Activated CD4-positive, alpha-beta T cell treated with anti-CD3 and anti-CD28 coated beads, Interleukin-2, amount 10 ng/mL, durations not matched to agents 24 days and 14 days (primary cell): ENCODE data around the gene C4orf51. TPM values are rescaled to one million over a fixed set of nuclear protein-coding genes. Genes with fewer than 3 reads are reported as not detected.

Experiments used
- DNase-seq: peaks from one replicate; pipeline ENCODE4 v3.0.0; 2022
- H3K27ac Mint-ChIP-seq: one replicate; pipeline ENCODE4 v1.8.0; 2022; ENCODE audit warnings: mild to moderate bottlenecking, mixed read lengths
- H3K27me3 Mint-ChIP-seq: one replicate; pipeline ENCODE4 v1.8.0; 2022; ENCODE audit warnings: mixed read lengths
- H3K36me3 Mint-ChIP-seq: one replicate; pipeline ENCODE4 v1.8.0; 2022; ENCODE audit warnings: low read depth, mild to moderate bottlenecking, mixed read lengths
- H3K4me1 Mint-ChIP-seq: one replicate; pipeline ENCODE4 v1.8.0; 2021; ENCODE audit warnings: mixed read lengths
- H3K4me3 Mint-ChIP-seq: one replicate; pipeline ENCODE4 v1.8.0; 2022; ENCODE audit warnings: mild to moderate bottlenecking, moderate library complexity, mixed read lengths
- H3K9me3 Mint-ChIP-seq: one replicate; pipeline ENCODE4 v1.8.0; 2021; ENCODE audit warnings: mixed read lengths
- intact Hi-C: fragments of 100-400 bp; cut with micrococcal nuclease; formaldehyde crosslinking; loops from one replicate; pipeline ENCODE4 v1.15.1; 2023
- total RNA-seq: library from RNA; stranded (reverse); gene quantifications from 2 replicates; pipeline ENCODE4 v1.2.3, GENCODE V29; 2022

C4orf51 gene
- total RNA-seq, 1 donor from 2014 or later, result not detected

DNA sequence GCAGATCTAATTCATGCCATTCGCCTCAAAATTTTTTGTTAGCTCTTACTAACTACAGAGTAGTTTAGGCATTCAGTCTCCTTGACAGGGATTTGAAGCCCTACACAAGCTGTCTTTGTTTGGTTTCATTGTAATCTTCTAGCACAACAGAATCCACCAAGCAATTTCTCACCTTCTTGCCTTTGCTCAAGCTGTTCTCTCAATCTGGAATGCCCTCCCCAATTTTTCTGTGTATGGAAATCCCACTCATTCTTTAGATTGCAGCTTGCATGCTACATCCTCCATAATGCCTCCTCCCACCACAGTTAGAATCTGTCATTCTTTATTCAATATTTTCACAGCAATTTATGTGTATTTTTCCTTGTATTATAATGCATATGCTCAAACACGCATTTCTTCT, 63.7 kb downstream of the C4orf51 start:
- no peak overlapping the region for H3K27ac Mint-ChIP-seq
- peaks cover 44% of the 10 kb centered on the region for H3K27me3 Mint-ChIP-seq
- peaks cover 29% of the 10 kb centered on the region for H3K9me3 Mint-ChIP-seq
- DNase-seq, result no peak
- no peaks in the 10 kb centered on the region for H3K36me3 Mint-ChIP-seq
- intact Hi-C loops, result no loop called here
- no peaks in the 10 kb centered on the region for H3K4me1 Mint-ChIP-seq
- H3K4me3 Mint-ChIP-seq, result no peak overlapping the region

DNA sequence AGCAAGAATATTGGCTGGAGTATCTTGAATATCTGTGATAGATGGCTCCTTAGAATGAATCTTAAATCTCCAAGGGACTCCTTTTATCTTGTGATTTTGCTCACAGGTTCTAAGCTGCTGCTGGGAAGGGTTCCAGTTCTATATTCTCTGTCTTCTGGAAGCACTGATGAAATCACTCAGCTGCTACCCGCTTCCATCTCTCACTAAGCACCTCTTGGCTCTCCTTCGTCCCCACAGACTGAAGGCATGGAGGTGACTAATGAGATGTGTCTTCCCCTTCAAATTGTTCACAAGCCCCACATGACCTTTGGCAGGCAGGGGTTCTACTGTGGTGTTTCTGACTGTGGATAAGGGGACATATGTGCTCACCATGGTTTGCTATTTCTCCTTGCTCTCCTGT, 75.9 kb downstream of the C4orf51 start:
- Mint-ChIP-seq H3K27ac (peak overlapping the region; percentile 85), H3K36me3 (peaks cover 44% of the 10 kb centered on the region), H3K27me3 (peaks cover 2% of the 10 kb centered on the region), H3K4me3 (no peak overlapping the region), H3K4me1 (peaks cover 27% of the 10 kb centered on the region), H3K9me3 (peaks cover 31% of the 10 kb centered on the region)
- no peak for DNase-seq
- intact Hi-C loops, result loop anchor here (2.0 kb wide), 1 partner anchor 23 kb away; no protein-coding TSS in a partner anchor

DNA sequence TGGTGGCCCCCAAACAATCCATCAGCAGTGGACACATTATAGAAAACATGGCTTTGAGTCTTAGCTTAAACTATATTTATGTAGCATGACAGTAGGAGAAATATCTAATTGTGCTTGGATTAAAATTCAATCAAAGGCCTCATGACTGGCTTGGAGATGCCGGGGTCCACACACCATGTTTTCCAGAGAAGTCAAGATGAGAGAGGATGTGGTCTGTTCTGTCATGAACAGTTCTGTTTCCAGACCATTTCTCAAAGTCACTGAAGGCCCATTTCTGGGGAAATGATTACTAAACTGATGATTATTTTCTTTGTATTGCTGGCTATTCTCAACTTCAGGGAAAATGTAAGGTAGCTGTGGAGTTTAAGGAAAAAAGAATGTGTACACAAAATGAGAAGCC, 76.3 kb downstream of the C4orf51 start:
- Mint-ChIP-seq H3K36me3 (peaks cover 47% of the 10 kb centered on the region), H3K27me3 (no peaks in the 10 kb centered on the region), H3K4me1 (peaks cover 27% of the 10 kb centered on the region), H3K4me3 (no peak overlapping the region), H3K27ac (peak overlapping the region; percentile 85), H3K9me3 (peaks cover 27% of the 10 kb centered on the region)
- intact Hi-C loops, result no loop called here
- no peak for DNase-seq

DNA sequence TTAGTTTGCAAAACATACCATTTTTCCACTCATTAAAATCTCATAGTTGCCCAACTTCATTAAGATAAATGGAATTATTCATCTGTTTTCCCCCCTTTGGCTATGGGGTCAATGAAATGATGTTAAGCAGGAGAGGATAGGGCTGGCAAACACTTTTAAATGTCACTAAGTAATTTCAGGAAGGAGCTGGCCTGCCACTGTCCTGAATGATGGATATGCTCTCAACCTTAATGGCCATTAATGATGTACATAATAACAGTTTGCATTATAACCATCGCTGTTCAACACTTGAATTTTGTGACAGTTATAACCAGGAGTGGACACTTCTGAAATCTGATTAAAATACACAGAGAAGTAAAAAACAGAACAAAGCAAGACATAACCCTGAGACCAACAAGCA, 77.2 kb downstream of the C4orf51 start:
- no peak for DNase-seq
- Mint-ChIP-seq H3K27ac (peak overlapping the region; percentile 51), H3K9me3 (peaks cover 24% of the 10 kb centered on the region), H3K4me3 (no peak overlapping the region), H3K27me3 (no peaks in the 10 kb centered on the region), H3K4me1 (peaks cover 27% of the 10 kb centered on the region), H3K36me3 (peaks cover 56% of the 10 kb centered on the region)
- intact Hi-C loops, result no loop called here

DNA sequence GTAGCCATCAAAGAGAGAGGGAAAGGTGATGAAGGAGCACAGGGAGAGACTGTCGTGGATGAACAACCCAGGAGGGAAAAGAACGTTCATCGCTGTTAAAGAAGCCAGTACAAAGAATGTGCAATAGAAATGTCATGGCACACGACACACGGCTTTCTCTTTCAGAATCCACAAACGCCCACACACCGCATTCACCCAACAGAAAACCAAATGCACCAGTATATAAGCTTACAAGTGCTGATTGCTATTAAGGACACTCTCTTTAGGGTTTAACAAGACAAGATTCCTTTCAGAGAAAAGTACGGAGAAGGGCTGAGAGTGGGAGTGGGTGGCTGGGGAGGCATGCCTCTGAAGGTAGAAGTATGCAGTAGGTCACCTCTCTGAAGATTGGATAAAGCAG, 80.2 kb downstream of the C4orf51 start:
- DNase-seq, result no peak
- H3K4me1 Mint-ChIP-seq, result peaks cover 27% of the 10 kb centered on the region
- peaks cover 78% of the 10 kb centered on the region for H3K36me3 Mint-ChIP-seq
- no peaks in the 10 kb centered on the region for H3K27me3 Mint-ChIP-seq
- peak overlapping the region; percentile 75 for H3K27ac Mint-ChIP-seq
- intact Hi-C loops, result no loop called here
- peaks cover 21% of the 10 kb centered on the region for H3K9me3 Mint-ChIP-seq
- no peak overlapping the region for H3K4me3 Mint-ChIP-seq

DNA sequence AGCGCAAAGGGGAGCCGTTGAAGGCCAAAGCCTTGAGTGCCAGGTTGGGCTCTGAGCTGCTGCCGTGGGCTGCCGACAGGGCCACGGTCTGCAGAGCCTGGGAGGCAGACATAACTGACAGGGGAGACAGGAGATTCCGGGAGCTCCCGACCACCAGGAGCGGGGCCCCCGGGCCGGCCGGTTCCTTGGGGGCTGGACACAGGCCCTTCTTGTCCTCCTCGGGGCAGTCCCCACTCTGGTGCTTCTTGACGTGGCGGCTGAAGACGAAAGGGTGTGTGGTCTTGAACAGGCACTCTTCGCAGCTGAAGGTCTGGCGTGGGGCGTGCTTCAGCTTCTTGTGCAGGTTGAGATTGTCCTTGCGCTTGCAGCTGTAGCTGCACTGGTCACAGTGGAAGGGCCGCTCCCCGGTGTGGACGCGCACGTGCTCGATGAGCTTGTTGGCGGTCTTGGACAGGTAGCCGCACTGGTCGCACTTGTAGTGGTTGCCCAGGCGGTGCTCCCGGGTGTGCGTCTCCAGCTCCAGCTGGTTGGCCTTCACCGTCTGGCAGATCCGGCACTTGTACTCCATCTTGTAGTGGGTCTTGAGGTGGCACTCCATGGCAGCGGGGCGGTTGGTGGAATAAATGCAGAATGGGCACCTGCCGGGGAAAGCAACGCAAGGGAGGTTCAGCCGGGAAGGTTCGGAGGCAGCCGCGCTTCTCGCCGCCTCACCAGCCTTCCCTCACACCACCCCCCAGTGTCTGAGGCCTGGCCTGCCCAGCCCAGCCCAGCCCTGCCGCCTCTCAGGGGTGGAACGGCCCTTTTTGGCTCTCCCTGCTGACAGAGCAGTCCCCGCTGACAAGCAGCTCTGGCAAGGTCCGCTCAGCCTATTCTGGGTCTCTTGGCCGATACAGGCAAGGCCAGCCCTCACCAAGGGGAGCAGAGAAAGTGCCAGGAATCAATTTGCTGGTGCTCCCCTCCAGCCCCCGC, 81.3 kb downstream of the C4orf51 start:
- Mint-ChIP-seq H3K4me3 (no peak overlapping the region), H3K36me3 (peaks cover 85% of the 10 kb centered on the region), H3K9me3 (peaks cover 17% of the 10 kb centered on the region), H3K27ac (peak overlapping the region; percentile 75), H3K27me3 (no peaks in the 10 kb centered on the region), H3K4me1 (peaks cover 25% of the 10 kb centered on the region)
- DNase-seq, result no peak
- intact Hi-C loops, result no loop called here

DNA sequence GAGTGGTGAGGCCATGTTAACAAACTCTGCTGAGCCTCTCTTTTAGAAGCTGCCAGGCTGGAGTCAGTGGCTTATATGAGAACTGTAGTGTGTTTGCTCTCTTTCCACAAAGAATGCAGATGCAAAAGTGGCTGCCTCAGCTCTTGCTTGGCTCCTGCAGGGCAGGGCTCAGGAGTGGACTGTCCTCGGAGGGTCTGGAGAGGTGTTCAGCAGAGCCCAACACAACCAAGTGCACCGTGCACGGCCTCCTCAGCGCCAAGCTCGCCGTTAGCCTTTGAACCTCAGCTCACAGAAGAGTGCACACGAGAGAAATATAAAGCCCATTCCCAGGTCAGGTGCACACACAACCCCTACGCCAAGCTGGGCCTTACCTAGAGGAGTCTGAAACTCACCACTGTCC, 82.8 kb downstream of the C4orf51 start:
- DNase-seq, result no peak
- Mint-ChIP-seq H3K4me1 (peaks cover 30% of the 10 kb centered on the region), H3K36me3 (peaks cover 88% of the 10 kb centered on the region), H3K27ac (no peak overlapping the region), H3K9me3 (peaks cover 20% of the 10 kb centered on the region), H3K27me3 (no peaks in the 10 kb centered on the region), H3K4me3 (no peak overlapping the region)
- intact Hi-C loops, result no loop called here

DNA sequence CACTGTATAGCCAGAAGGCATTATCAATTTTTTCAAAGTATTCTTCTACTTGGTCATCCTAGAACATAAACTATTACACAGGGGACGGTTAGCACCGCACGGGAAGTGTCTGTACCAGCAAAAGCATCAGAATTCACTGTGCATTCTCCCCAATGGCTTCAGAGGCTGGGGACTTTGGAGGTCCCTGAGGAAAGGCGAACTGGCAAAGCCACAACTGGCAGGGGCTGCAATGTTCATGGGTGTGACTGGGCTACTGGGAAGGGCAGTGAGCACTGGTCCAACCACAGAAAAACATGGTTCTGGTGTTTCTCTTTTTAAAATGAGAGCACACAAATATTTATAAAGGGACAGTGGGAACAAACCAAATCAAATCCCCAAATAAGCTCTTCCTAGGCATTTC, 83.5 kb downstream of the C4orf51 start:
- Mint-ChIP-seq H3K4me1 (peaks cover 26% of the 10 kb centered on the region), H3K27me3 (no peaks in the 10 kb centered on the region), H3K9me3 (peaks cover 15% of the 10 kb centered on the region), H3K4me3 (no peak overlapping the region), H3K36me3 (peaks cover 87% of the 10 kb centered on the region), H3K27ac (peak overlapping the region; percentile 48)
- intact Hi-C loops, result no loop called here
- no peak for DNase-seq

DNA sequence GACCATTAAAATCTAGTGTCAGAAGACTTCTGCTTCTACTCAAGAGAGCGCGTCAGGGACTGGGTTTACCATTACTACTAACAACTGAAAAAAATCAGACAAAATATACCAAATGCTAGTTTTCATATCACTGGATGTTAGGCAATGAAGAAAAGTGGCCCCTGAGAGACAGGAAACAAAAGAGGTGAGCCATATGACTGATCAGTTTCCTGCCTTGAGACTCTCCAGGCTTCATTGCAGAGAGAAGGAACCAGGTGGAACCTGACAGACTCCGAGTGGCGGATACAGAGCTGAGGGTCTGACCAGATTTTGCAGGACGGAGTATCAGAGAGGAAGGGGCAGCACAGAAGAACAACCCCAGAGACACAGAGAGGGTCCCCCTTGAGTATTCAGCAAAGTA, 86.3 kb downstream of the C4orf51 start:
- DNase-seq, result no peak
- H3K27ac Mint-ChIP-seq, result peak overlapping the region; percentile 90
- peaks cover 13% of the 10 kb centered on the region for H3K4me1 Mint-ChIP-seq
- H3K36me3 Mint-ChIP-seq, result peaks cover 77% of the 10 kb centered on the region
- H3K4me3 Mint-ChIP-seq, result peak overlapping the region; percentile 29
- intact Hi-C loops, result no loop called here
- H3K9me3 Mint-ChIP-seq, result peaks cover 7% of the 10 kb centered on the region
- H3K27me3 Mint-ChIP-seq, result no peaks in the 10 kb centered on the region

DNA sequence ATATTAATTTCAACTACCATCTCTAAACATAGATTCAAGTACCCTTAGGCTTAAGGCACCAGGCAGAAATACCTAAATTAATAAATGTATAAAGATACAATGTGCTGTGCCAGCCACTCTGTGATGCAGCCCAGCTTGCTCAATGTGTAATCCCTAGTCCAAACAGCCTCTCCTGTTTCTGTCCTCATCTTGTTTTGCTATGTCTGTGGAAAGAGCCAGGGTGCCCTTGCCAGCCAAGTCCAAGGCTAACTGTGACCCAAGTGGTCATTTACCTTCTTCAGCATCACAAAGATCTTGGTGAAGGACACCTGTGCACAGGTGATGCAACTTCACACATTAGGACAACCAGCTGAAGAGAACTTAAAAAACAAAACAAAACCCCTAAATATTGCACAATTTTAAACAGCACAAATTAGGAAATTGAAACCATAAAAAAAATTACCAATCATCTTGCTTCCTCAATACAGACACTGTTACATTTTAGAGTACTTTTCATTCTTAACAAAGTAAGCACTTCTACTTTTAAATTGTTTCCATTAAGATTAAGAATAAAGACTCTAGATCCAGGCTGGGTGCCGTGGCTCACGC, 89.6 kb downstream of the C4orf51 start:
- Mint-ChIP-seq H3K9me3 (peaks cover 7% of the 10 kb centered on the region), H3K4me3 (no peak overlapping the region), H3K27me3 (no peaks in the 10 kb centered on the region)

DNA sequence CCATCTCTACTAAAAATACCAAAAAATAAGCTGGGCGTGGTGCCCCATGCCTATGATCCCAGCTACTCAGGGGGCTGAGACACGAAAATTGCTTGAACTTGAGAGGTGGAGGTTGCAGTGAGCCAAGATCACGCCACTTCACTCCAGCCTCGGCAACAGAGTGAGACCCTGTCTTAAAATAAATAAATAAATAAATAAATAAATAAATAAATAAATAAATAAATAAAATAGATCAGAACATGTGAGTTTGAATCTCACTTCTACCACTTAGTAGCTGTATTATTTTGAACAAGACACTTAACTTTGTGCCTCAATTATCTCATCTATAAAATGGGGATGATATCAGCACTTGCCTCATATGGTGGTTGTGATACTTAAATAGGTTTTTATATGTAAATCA, 90.2 kb downstream of the C4orf51 start:
- H3K36me3 Mint-ChIP-seq, result peaks cover 72% of the 10 kb centered on the region
- H3K4me1 Mint-ChIP-seq, result peaks cover 23% of the 10 kb centered on the region
- peaks cover 7% of the 10 kb centered on the region for H3K9me3 Mint-ChIP-seq
- H3K4me3 Mint-ChIP-seq, result no peak overlapping the region
- intact Hi-C loops, result no loop called here
- no peaks in the 10 kb centered on the region for H3K27me3 Mint-ChIP-seq
- DNase-seq, result no peak
- no peak overlapping the region for H3K27ac Mint-ChIP-seq

More for the DNA sequence above, 89.6 kb downstream of the C4orf51 start:
- peaks cover 76% of the 10 kb centered on the region for H3K36me3 Mint-ChIP-seq
- intact Hi-C loops, result no loop called here
- H3K4me1 Mint-ChIP-seq, result peaks cover 23% of the 10 kb centered on the region
- peak overlapping the region; percentile 43 for H3K27ac Mint-ChIP-seq
- no peak for DNase-seq

DNA sequence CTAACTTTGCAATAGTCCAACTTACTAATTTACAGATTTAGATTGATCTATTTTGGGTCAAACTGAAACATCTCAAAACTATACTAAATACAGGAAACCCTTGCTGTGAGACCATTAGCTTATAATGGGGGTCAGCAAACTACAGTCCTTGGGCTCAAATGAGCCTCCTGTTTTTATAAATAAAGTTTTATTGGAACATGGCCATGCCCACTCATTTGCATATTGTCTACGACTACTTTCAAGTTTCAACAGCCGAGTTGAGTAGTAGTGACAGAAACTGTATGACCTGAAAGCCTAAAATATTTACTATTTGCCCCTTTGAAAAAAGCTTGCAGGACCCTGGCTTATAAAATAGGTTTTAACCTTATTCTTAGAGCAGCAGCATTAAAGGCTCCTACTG, 92.4 kb downstream of the C4orf51 start:
- intact Hi-C loops, result no loop called here
- DNase-seq, result no peak
- Mint-ChIP-seq H3K9me3 (peaks cover 3% of the 10 kb centered on the region), H3K27me3 (no peaks in the 10 kb centered on the region), H3K4me1 (peaks cover 13% of the 10 kb centered on the region), H3K36me3 (peaks cover 61% of the 10 kb centered on the region), H3K4me3 (no peak overlapping the region), H3K27ac (no peak overlapping the region)

DNA sequence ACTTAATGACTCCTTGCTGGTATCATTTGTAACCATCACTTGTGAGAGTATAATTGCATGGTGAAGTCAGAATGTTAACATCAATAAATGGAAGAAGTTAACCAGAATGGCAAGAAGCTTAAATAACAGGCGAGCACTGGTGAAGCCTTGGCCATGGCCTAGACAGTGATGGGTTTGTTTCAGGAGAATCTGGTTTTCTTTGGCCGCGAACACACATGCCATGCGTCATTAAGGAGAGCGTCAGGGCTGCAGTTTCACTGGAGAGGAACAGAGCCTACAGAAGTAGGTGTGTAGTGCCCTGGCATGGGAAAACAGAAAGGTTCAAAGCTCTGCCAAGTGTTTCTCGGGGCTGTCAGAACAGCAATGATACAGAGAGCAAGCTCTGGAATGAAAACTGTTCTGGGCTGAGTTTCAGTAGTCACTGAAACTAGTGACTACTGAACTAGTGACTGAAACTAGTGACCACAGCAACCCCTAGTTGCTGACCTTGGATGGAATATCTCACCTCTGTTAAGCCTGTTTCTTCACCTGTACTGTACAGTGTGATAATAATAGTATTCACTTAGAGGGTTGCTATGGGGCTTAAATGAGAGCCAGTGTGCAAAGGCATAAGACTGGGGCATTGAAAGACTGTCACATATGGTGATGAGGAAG, 93.8 kb downstream of the C4orf51 start:
- Mint-ChIP-seq H3K4me3 (no peak overlapping the region), H3K27ac (peak overlapping the region; percentile 75), H3K27me3 (no peaks in the 10 kb centered on the region), H3K36me3 (peaks cover 59% of the 10 kb centered on the region), H3K9me3 (peaks cover 2% of the 10 kb centered on the region), H3K4me1 (peaks cover 10% of the 10 kb centered on the region)
- DNase-seq, result no peak
- intact Hi-C loops, result no loop called here

DNA sequence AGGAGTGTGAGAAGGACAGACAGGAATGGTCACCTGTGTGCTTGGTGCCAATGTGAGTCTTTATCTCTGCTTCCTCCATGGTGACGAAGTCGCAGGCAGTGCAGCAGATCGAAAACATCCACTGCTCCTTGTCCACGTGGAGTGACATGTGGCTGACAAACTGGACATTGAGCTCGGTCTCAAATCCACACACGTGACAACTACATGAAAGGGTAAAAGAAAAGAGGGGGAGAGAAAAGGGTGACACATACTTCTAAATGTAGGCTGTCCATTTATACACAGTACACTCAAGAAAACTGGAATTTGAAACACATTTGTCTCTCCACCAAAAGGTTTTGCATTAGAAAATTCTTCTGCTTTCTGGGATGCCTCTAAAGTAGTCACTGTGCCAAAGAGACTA, 94.5 kb downstream of the C4orf51 start:
- Mint-ChIP-seq H3K9me3 (peaks cover 4% of the 10 kb centered on the region), H3K4me1 (peaks cover 10% of the 10 kb centered on the region), H3K27me3 (no peaks in the 10 kb centered on the region), H3K36me3 (peaks cover 63% of the 10 kb centered on the region), H3K27ac (peak overlapping the region; percentile 75), H3K4me3 (no peak overlapping the region)
- intact Hi-C loops, result no loop called here
- DNase-seq, result no peak
